Osteoblast (primary cell): ENCODE data around the gene FHIT. TPM values are rescaled to one million over a fixed set of nuclear protein-coding genes. Genes with fewer than 3 reads are reported as not detected.

ENCODE experiments used
- DNase-seq: peaks from one replicate; pipeline ENCODE4 v3.0.0; 2011; ENCODE audit warnings: low spot score, mixed read lengths; ENCODE audit not compliant: insufficient read length; ENCODE audit errors: missing footprints
- H2AFZ ChIP-seq: 2 replicates; pipeline ENCODE4 v1.6.0; 2011; ENCODE audit warnings: mild to moderate bottlenecking, low read length
- H3K27ac ChIP-seq: 2 replicates; pipeline ENCODE4 v1.5.1; 2011; ENCODE audit warnings: mild to moderate bottlenecking, low read depth, low read length, moderate library complexity
- H3K27me3 ChIP-seq: 2 replicates; pipeline ENCODE4 v1.6.0; 2012; ENCODE audit warnings: mild to moderate bottlenecking, control low read depth, inconsistent platforms, low read length, moderate library complexity; ENCODE audit not compliant: insufficient read depth
- H3K36me3 ChIP-seq: 2 replicates; pipeline ENCODE4 v1.5.1; 2011; ENCODE audit warnings: mild to moderate bottlenecking, low read length, control low read depth, moderate library complexity; ENCODE audit not compliant: insufficient read depth
- H3K4me1 ChIP-seq: 2 replicates; pipeline ENCODE4 v1.5.1; 2011; ENCODE audit warnings: mild to moderate bottlenecking, low read length, control low read depth, moderate library complexity; ENCODE audit not compliant: insufficient read depth
- H3K4me2 ChIP-seq: 2 replicates; pipeline ENCODE4 v1.6.0; 2011; ENCODE audit warnings: mild to moderate bottlenecking, low read length; ENCODE audit not compliant: insufficient read depth
- H3K4me3 ChIP-seq: fragments of 200-600 bp; sonication (generic); 3 replicates; pipeline ENCODE4 v1.5.1; 2012; ENCODE audit warnings: mild to moderate bottlenecking, low read length, inconsistent platforms; ENCODE audit not compliant: insufficient read depth
- H3K79me2 ChIP-seq: 2 replicates; pipeline ENCODE4 v1.6.0; 2012; ENCODE audit warnings: mild to moderate bottlenecking, low read length, control low read depth, inconsistent platforms; ENCODE audit not compliant: insufficient read depth
- H3K9me3 ChIP-seq: 2 replicates; pipeline ENCODE4 v1.5.1; 2011; ENCODE audit warnings: low read depth, low read length, control low read depth
- H4K20me1 ChIP-seq: 2 replicates; pipeline ENCODE4 v1.6.0; 2012; ENCODE audit warnings: mild to moderate bottlenecking, low read length, control low read depth; ENCODE audit not compliant: insufficient read depth
- CTCF ChIP-seq: IDR thresholded peaks from 2 replicates; pipeline ENCODE4 v1.5.1; 2011; ENCODE audit warnings: mild to moderate bottlenecking, low read depth, low read length, moderate library complexity; ENCODE audit errors: extremely low read depth
- total RNA-seq: library from RNA; depleted of rRNA; stranded (reverse); fragments of >200 nt; gene quantifications from 2 replicates; pipeline ENCODE4 v1.2.3, GENCODE V29; 2012

FHIT gene
- total RNA-seq, 1 donor, result 3.3 TPM

- H4K20me1 ChIP-seq, result no peaks in the 10 kb centered on the region
- no peak overlapping the region for H3K27ac ChIP-seq
- H3K9me3 ChIP-seq, result no peaks in the 10 kb centered on the region
- peaks cover 2% of the 10 kb centered on the region for H3K4me1 ChIP-seq
- no peak overlapping the region for H2AFZ ChIP-seq
- DNase-seq, result no peak
- no peaks in the 10 kb centered on the region for H3K79me2 ChIP-seq
- no peaks in the 10 kb centered on the region for H3K36me3 ChIP-seq
- H3K4me2 ChIP-seq, result no peak overlapping the region
- H3K4me3 ChIP-seq, result no peak overlapping the region
- H3K27me3 ChIP-seq, result no peaks in the 10 kb centered on the region
- no peak for TF ChIP-seq CTCF
These were observed 5.9 kb upstream of the FHIT start for GRCh38 chr3:61257148-61257547.

- no peak overlapping the region for H2AFZ ChIP-seq
- no peaks in the 10 kb centered on the region for H3K36me3 ChIP-seq
- H3K27me3 ChIP-seq, result no peaks in the 10 kb centered on the region
- no peaks in the 10 kb centered on the region for H3K9me3 ChIP-seq
- no peaks in the 10 kb centered on the region for H4K20me1 ChIP-seq
- peaks cover 6% of the 10 kb centered on the region for H3K4me1 ChIP-seq
- DNase-seq, result no peak
- H3K79me2 ChIP-seq, result no peaks in the 10 kb centered on the region
- H3K4me2 ChIP-seq, result no peak overlapping the region
- no peak overlapping the region for H3K27ac ChIP-seq
- H3K4me3 ChIP-seq, result no peak overlapping the region
- no peak for TF ChIP-seq CTCF
These were observed 2.5 kb upstream of the FHIT start for GRCh38 chr3:61253756-61254155.

- Histone ChIP-seq H3K27ac (no peak overlapping the region), H3K9me3 (no peaks in the 10 kb centered on the region), H3K4me2 (no peak overlapping the region), H3K79me2 (no peaks in the 10 kb centered on the region), H4K20me1 (no peaks in the 10 kb centered on the region), H3K4me3 (no peak overlapping the region), H2AFZ (no peak overlapping the region), H3K4me1 (peaks cover 6% of the 10 kb centered on the region), H3K27me3 (no peaks in the 10 kb centered on the region), H3K36me3 (no peaks in the 10 kb centered on the region)
- no peak for TF ChIP-seq CTCF
- no peak for DNase-seq
These were observed 1.6 kb upstream of the FHIT start for GRCh38 chr3:61252836-61253235.

- no peaks in the 10 kb centered on the region for H4K20me1 ChIP-seq
- TF ChIP-seq CTCF, result no peak
- peak overlapping the region; percentile 89 for H3K4me2 ChIP-seq
- H3K36me3 ChIP-seq, result no peaks in the 10 kb centered on the region
- no peaks in the 10 kb centered on the region for H3K79me2 ChIP-seq
- H3K27ac ChIP-seq, result no peak overlapping the region
- H2AFZ ChIP-seq, result peak overlapping the region; percentile 99
- DNase-seq, result no peak
- no peaks in the 10 kb centered on the region for H3K27me3 ChIP-seq
- H3K9me3 ChIP-seq, result no peaks in the 10 kb centered on the region
- H3K4me1 ChIP-seq, result peaks cover 6% of the 10 kb centered on the region
- H3K4me3 ChIP-seq, result peak overlapping the region; percentile 88
These were observed 473 bp downstream of the FHIT start for GRCh38 chr3:61250784-61251173.
